ENCODE results near the gene MANF.
"Not testable (repeated sequence)": the region's sequence is repeated elsewhere in the genome, so short reads cannot be mapped to it uniquely, and the experiment has no call there.

The MANF gene

GRCh38 chr3:51373658-51374421, 11.3 kb upstream of the MANF start:
- DNase-seq: no peak

- no peak for DNase-seq
Measured at GRCh38 chr3:51374456-51374855, 10.6 kb upstream of the MANF start.

DNA sequence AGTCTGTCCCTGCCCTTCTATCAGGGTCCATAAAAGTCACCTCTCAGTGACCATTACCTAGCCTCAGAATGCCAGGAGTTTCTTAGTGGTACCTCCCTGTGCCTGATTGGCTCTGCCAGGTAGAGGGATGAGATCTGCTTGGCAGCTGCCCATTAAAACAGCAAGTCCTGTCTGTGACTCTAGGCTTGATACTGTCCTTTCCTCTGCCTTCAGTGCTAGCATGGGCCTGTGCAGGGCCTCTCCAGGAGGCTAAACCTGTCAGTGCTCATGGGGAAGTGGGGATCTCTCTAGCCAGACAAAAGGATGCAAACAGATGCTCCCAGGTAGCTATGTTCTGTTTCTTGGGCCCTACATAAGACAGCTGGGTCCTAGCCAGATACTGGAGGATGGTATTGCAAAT, 10.0 kb upstream of the MANF start:
- no peak for DNase-seq

- DNase-seq: no peak
Measured at GRCh38 chr3:51375571-51375970, 9.5 kb upstream of the MANF start.

DNA sequence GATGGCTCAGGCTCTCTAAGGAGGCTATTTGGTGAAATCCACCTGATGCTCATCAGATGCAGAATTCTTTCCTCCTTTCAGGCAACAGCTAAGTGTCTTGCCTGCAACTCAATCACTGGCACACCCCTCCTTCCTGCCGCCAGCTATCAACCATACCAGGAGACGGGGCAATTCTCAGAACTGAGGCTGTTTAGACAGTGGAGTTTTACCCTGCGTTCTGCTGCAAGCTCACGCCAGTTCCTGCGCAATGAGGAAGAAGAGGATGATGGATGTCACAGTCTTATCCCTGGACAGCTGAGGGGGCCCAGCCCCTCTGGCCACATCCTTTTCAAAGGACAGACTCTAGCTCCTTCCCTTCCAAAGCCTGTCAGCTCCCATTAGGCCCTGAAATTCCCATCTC, 7.0 kb upstream of the MANF start:
- no peak for DNase-seq

- DNase-seq: no peak
Measured at GRCh38 chr3:51378726-51379125, 6.4 kb upstream of the MANF start.

GRCh38 chr3:51379301-51379700, 5.8 kb upstream of the MANF start:
- peak; percentile 81 to 83 for DNase-seq

- peak; percentile 42 to 47 for DNase-seq
Measured at GRCh38 chr3:51379746-51380455, 5.2 kb upstream of the MANF start.

DNA sequence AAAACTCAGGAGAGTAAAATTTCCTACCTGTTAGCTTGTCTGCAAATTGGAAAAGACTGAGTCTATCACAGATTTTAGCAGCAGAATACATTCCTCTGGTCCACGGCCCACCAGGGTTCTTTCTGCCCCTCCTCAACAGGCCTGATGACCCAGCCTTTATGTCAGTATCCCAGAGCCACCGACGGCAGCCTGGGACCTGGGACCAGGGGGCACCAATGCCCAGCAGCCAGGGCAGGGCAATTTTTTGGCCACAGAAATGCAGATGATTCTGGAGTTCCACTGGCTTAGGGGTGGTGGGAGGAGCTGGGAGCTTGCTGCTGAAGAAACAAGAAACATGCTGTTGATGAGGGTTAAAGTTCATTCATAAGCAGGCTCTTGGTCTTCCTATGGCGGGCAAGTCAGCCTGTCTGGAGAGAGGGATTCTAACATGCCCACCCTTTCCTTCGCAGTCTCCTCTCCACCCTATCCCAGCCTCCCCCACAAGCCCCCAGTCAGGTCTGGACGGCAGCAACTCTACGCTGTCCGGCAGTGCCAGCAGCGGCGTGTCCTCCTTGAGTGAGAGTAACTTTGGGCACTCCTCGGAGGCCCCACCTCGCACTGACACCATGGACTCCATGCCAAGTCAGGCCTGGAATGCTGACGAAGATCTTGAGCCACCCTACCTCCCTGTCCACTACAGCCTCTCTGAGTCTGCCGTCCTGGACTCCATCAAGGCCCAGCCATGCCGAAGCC, 4.3 kb upstream of the MANF start:
- no peak for DNase-seq

DNA sequence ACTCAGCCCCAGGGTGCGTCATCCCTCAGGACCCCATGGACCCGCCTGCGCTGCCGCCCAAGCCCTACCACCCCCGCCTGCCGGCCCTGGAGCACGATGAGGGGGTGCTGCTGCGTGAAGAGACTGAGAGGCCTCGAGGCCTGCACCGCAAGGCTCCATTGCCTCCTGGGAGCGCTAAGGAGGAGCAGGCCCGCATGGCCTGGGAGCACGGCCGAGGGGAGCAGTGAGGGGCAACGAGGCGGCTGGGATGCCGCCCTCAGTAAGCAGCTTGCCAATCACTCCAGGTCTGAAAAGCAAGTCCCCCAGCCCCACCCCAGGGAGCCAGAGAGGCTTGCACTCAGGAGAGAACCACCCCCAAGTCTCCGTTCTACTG, 3.8 kb upstream of the MANF start:
- no peak for DNase-seq

GRCh38 chr3:51382076-51382745, 2.9 kb upstream of the MANF start:
- no peak for DNase-seq

DNA sequence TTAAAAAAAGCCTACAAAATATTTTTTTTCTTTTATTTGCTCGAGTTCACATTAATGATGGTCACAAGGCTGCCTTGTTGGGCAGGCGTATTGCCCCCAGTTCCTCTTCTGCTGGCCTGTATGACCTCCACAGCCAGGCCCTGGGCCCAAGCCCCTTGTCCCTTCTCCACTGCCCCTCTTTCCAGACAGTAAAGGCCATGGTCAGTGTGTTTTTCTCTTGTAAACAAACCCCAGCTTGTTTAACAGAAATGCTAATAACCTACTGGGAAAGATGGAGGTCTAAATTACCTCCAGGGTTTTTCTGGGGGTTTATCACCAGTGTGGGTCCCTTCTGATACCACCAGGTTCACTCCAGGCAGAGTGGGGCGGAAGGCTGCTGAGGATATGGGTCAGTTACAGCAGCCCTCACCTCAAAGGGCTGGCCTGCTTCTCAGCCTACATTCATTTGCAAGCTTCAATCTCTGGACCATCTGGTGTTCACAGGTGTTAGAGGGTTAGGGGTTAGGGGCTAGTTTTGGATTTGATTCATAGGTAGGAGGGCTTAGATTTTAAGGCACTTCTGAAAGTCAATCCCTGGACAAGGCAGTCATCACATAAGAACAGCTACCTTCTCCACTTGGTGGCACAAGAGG, 2.0 kb upstream of the MANF start:
- DNase-seq: no peak

DNA sequence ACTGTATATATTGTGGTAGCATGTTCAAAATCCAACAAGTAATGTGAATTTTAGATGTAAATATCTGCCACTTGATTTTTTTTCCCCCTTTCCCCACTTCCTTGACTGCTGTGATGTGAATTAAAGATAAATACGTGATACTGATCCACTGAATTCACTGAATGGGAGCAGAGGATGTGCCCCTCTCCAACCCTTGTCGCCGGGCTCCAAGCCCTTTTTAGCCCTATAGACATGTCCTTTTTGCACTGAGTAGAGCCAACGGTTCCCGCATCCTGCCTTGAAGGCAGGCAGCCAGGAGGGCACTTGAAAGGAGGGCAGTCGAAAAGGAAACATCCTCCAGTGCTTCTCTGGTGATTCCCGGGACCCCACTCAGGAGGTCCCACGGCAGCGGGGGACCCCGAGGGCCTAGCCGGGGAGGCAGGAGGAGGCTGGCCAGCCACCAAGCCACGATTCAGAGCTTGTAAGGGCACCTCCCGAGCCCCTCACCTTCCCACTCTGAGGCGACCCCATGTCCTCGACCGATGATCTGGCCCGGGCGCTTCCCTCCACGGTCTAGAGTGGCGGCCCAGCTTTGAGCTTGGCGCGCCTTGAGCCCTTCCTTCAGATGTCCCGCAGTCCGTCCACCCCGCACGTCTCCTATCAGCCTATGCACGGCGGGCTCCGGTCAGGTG, 901 bp upstream of the MANF start:
- DNase-seq: peak in 1 of 2 experiments; percentile 34

- no peak for DNase-seq
Measured at GRCh38 chr3:51385621-51386091, 565 bp downstream of the MANF start.

- peak in 1 of 2 experiments; percentile 27 for DNase-seq
Measured at GRCh38 chr3:51386159-51386851, 1.2 kb downstream of the MANF start.

GRCh38 chr3:51386852-51387229, 1.8 kb downstream of the MANF start:
- DNase-seq: no peak

DNA sequence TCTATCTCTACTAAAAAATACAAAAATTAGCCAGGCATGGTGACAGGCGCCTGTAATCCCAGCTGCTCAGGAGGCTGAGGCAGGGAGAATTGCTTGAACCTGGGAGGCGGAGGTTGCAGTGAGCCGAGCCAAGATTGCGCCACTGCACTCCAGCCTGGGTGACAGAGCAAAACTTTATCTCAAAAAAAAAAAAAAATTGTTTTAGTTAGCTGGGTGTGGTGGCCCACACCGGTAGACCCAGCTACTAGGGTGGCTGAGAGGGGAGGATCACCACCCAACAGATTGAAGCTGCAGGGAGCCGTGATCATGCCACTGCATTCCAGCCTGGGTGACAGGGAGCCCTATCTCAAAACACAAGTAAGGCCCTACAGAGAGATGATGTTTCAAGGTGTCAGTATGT, 2.2 kb downstream of the MANF start:
- DNase-seq: not testable (repeated sequence)

DNA sequence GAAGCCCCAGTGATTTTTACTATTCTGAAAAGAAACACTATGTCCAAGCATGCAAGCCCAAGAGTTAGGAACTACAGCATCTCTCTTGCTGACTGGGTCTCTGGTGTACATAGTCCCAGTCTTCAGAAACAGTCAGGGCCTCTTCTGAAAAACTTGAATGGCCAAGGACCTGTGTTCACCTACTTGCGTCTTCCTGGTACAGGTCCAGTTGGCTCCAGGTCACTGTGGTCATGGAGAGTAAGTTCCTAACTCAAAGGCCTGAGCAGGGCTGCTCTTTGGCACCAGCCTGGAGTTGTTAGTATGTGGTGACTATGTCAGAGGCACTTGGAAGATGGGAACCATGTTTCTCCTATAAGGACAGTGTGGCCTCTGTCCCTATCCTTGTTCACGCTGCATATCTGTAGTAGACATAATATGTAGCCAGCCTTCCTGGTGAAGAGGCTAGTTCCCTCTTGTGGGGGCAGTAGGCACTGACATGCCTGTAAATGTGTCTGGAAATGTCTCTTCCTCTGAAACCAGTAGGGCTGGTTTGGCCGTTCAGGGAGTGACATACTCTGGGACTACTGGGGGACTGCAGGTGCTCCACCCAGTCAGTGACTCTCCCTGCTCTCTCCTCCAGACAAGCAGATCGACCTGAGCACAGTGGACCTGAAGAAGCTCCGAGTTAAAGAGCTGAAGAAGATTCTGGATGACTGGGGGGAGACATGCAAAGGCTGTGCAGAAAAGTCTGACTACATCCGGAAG, 3.4 kb downstream of the MANF start:
- peak; percentile 65 to 78 for DNase-seq

DNA sequence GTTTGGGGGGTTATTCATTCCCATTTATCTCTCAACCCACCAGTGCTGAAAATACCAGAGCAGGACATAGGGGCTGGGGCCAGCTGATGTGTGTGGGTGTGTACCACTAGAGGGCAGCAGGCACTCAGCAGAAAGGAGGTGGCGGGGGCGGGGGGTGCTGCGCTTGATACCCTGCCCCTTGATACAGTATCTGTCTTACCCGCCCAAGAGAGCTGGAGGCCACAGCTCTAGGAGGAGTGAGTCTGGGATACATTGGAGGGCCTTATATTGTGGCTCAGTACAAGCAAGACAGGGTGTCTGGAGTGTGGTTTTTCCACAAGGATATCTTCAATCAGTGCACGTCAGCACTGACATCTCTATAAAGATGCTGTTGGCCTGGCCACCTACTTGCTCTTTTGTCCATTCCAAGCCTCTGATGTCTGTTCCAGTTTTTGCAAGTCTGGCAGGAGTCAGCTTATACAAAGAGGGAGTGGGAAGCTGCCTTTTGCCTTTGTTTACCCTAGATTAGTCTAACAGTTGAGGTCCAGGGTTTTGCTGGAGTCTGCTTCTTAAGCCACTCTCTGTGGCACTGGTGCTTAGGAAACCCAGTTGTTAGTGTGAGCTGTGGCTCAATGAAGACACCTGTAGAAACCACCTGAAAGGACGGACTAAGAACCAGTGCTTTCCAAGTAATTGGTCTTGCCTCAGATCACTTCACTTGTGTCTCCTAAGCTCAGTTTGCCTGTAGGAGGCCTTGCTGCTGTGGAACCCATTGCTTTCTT, 4.5 kb downstream of the MANF start:
- peak; percentile 51 to 59 for DNase-seq
